ENCODE results near the gene MEIOSIN.

GRCh38 chr19:45777395-45777961, 44.2 kb downstream of the MEIOSIN start:
- TF ChIP-seq RAD21 (IDR thresholded peaks at IDR 0.05; ENCODE audit: low read length): no peak
- no peak for TF ChIP-seq POLR2AphosphoS5 (IDR thresholded peaks at IDR 0.05; ENCODE audit: low read depth, low read length)
- no peak for TF ChIP-seq TAF1 (IDR thresholded peaks at IDR 0.05; ENCODE audit: borderline replicate concordance, low read depth, low read length)
- no peak for TF ChIP-seq GABPA (IDR thresholded peaks at IDR 0.05; ENCODE audit: low read depth)
- TF ChIP-seq CTCF (IDR thresholded peaks at IDR 0.05): no peak
- no peak for TF ChIP-seq EP300 (IDR thresholded peaks at IDR 0.05; ENCODE audit: borderline replicate concordance in 1 of 2, low read depth in 1 of 2, low read length in 1 of 2)
- TF ChIP-seq RFX5 (IDR thresholded peaks at IDR 0.05; ENCODE audit: low read length): no peak
- TF ChIP-seq SMC3 (IDR thresholded peaks at IDR 0.05; ENCODE audit: low read depth, low read length): no peak
- no peak for TF ChIP-seq SIN3A (IDR thresholded peaks at IDR 0.05; ENCODE audit: borderline replicate concordance, low read depth, low read length)

Data from SK-N-SH (cell line).